Activated CD4-positive, CD25-positive, alpha-beta regulatory T cell treated with anti-CD3 and anti-CD28 coated beads, Interleukin-2, amount 50 U/mL, for 24 hours (primary cell): ENCODE measurements around the gene KIAA1958.
"Not testable (repeated sequence)": the region's sequence is repeated elsewhere in the genome, so short reads cannot be mapped to it uniquely, and the experiment has no call there.

Source experiments
- ATAC-seq, 2 donors: fragments of 150-1000 bp; cut with Tn5 transposase; one replicate each; pipeline ENCODE4 v1.10.0; 2021; ENCODE audit warnings: mild to moderate bottlenecking in 1 of 2, moderate library complexity in 1 of 2

KIAA1958 gene

GRCh38 chr9:112489876-112490666 is 3.4 kb downstream of the KIAA1958 start:
- no peak for ATAC-seq

GRCh38 chr9:112493393-112494137 is 6.9 kb downstream of the KIAA1958 start:
- ATAC-seq, result no peak

- ATAC-seq, result no peak
These were observed 7.5 kb downstream of the KIAA1958 start for GRCh38 chr9:112494153-112494552.

DNA sequence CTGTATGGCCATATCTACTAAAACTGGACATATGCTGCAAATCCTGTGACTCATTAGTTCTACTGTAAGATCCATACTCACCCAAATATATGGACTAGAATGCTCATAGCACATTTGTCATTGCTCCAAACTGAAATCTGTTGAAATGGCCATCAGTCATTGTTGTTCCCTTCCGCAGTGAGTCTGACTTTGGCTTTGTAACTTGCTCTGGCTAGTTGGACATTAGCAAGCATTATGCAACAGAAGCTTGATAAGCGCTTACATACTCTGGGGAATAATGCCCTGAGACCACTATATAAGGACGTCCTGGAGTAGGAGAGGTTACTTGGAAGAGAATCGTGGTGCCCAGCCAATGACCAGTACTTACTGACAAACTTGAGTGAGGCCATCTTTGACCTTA is 9.0 kb downstream of the KIAA1958 start:
- no peak for ATAC-seq

- no peak for ATAC-seq
These were observed 9.6 kb downstream of the KIAA1958 start for GRCh38 chr9:112496074-112496722.

- ATAC-seq, result no peak
These were observed 14.2 kb downstream of the KIAA1958 start for GRCh38 chr9:112500842-112501241.

- ATAC-seq, result no peak
These were observed 14.7 kb downstream of the KIAA1958 start for GRCh38 chr9:112501287-112501686.

DNA sequence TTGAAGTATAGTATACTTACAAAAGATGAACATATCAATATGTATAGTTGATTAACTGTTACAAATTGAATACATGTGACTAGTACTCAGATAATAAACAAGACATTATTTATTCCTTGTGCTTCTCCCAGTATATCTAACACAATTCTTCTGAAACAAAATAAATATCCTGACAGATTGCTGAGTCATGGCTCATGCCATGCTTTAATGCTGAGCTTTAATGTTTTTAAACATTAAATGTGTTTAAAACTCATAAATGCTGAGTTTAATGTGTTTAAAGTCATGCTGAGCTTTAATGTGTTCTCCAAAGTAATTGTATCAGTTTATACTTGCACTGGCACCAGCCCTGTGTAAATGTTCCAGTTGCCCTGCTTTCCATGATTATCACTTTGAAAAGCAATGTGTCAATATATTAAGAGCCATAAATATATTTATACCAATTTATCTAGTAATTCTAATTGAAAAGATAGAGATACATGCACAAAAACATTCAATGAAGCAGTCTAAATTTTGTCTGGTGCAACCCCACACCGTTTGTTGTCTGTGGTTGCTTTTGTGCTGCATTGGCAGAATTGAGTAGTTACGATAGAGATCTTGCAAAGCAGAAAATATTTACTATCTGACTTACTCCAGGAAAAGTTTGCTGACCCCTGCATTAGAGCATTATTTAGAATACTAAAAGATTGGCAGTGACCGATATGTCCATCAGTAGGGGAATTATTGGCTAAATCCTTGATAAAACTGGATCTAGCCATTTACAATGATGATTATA is 15.7 kb downstream of the KIAA1958 start:
- ATAC-seq, result no peak

DNA sequence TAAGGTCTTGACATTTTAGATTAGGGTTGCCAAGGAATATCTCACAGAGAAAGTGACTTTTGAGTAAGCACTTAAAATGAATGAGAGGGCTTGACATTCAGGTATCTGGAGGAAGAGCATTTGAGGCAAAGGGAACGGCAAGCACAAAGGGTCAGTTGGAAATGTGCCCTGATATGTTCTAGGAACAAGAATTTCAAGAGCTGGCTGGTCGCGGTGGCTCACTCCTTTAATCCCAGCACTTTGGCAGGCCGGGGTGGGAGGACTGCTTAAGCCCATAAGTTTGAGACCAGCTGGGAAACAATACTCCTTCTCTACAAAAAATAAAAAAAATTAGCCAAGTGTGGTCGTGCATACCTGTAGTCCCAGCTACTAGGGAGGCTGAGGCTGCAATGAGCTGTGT is 16.5 kb downstream of the KIAA1958 start:
- no peak for ATAC-seq

- no peak for ATAC-seq
These were observed 18.5 kb downstream of the KIAA1958 start for GRCh38 chr9:112505086-112505485.

DNA sequence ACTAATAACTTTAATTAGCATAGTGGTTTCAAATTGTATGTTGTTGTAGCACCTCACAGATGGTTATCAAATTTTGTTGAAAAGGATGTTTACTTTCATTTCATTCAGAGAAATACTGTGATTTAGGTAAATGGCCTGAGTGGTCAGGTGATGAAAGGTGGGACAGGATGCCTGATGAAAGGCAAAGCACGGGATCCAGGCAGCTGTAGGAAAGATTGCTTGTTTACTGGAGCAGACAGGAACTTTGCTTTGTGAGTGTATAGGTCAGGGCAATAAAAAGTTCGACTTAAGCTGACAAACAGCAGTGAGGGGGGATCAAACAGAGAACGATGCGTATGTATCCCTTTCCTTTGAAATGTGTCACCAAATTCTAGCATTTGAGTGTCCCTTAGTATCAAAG is 19.0 kb downstream of the KIAA1958 start:
- no peak for ATAC-seq

DNA sequence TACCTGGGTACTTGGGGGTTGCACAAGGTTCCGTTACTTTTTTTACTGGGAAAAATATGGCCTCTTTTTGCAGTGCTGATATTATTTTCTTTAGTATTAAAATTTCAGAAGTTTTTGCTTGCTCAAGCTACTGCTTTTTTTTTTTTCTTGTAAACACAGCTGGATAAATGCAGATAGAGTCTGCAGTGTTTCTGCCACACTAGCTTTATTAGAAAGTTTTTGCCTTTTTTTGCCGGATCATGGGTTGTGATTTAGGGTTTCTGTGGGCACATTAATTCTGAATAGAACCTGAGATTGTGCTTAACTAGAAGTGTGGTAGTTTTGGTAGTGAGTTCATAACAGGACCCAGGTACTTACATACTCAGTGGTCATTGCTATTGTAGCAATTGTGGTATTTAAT is 19.9 kb downstream of the KIAA1958 start:
- ATAC-seq, result no peak

DNA sequence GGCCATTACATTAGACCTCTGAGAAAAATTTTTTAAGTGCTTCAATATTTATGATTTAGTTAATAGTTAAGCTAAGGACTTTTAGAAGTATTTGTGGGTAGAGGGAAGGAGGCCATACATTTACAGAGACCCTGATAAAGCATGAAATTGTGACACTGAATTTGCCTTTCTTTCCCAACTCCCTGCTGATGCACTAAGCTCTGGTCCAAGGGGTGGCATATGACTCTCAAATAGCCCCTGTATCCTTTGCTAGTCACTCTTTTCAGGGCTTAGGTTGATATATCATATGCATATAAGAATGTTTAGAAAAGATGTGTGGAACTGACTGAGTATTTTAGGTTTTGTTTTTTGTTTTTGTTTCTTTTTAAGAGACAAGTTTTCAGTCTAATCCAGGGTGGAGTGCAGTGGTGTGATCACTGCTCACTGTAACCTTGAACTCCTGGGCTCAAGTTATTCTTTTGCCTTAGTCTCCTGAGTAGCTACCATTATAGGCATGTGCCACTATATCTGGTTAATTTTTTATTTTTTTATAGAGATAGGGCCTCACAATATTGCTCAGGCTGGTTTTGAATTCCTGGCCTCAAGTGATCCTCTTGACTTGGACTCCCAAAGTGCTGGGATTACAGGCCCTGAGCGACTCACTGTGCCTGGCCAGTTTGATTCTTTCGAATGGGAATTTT is 20.5 kb downstream of the KIAA1958 start:
- no peak for ATAC-seq

- ATAC-seq, result no peak
These were observed 21.8 kb downstream of the KIAA1958 start for GRCh38 chr9:112508377-112508776.

GRCh38 chr9:112512377-112512776 is 25.8 kb downstream of the KIAA1958 start:
- ATAC-seq, result not testable (repeated sequence)

DNA sequence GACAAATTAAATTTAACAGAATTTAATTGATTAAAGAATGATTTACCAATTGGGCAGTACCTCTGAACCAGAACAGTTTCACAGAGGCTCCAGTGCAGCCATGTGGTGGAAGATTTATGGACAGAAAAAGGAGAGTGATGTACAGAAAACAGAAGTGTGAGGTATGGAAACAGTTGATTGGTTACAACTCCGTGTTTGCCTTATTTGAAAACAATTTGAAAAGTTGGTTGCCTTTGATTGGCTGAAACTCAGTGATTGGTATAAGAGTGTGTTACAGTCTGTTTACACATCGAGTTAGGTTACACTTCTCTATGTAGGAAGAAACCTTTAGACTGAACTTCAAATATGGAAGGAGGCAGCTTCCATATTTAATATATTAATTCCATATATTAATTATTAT is 30.1 kb downstream of the KIAA1958 start:
- no peak for ATAC-seq

DNA sequence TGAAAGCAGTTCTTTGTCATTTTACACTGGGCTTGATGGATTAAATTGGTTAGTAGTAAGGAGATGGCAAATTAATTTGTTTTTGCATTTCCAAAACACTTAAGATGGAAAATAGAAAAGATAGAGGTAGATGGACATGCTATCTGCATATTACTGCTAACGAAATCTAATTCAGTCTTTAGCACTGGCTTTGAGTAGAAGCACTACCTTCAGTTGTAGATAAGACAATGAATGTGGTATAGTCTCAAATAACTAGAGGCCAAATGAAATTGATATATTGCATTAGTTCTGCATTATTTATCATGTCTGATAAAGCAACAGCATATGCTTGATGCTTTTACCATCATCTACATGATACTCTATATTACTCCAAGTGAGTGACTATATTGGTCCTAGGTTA is 33.4 kb downstream of the KIAA1958 start:
- no peak for ATAC-seq

DNA sequence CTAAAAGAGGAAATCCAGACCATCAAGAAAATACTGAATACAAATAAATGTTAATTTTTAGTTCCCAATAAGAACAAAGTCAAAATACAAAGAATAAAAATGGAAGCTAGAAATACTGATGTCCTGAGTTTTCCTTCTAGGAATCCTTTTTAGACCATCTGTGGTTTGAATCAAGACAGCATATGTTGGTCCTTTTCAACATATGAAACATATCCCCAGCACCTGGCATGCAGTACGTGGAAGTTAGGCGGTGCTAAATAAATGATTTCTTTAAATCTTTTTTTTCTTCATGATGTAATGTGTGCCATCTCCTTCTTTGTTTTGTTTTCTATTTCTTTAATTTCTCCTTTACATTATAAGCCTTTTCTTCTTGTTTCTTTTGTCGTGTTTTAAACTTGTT is 34.0 kb downstream of the KIAA1958 start:
- ATAC-seq, result no peak

DNA sequence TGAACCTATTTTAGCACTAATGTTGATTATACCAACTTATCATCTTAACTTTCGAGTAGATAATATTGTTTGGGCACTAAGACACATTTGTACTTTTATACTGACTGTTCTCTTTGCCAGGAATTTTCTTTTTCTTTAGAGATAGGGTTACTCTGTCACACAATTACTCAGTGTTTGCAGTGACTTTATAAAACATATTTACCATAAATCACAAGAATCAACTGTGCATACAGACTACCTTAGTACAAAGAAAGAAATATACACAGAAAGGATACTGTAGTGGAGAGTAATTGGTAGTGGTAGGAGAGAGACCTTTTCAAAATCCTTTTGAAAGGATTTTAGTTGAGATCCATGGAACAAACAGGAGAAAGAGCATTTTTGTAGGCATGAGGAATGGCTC is 40.3 kb downstream of the KIAA1958 start:
- ATAC-seq, result no peak

GRCh38 chr9:112527959-112528358 is 41.3 kb downstream of the KIAA1958 start:
- no peak for ATAC-seq

GRCh38 chr9:112529316-112529715 is 42.7 kb downstream of the KIAA1958 start:
- no peak for ATAC-seq

DNA sequence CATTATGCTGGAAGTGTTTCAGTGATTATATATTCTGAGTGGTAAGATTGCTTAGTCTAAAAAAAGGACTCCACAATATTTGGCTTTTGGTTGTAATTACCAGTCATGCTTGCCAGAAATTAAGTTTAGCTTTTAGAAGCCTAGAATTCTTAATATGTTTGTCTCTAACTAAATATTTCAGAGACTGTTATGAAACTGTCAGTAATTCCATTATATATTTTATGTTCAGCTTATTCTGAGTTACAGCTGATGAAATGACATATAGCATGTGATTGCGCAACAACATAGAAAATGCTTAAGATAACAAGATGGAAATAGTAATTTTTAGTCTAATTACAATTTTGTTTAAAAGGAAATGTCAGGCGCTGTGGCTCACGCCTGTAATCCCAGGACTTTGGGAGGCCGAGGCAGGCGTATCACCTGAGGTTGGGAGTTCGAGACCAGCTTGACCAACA is 44.2 kb downstream of the KIAA1958 start:
- no peak for ATAC-seq
